HG03025 (cell line): ENCODE data around the gene TSPO.

ENCODE experiments used
- ATAC-seq: cut with Tn5 transposase; IDR thresholded peaks from one replicate; pipeline ENCODE4 v1.9.1; 2021; ENCODE audit warnings: mild to moderate bottlenecking, moderate library complexity; ENCODE audit not compliant: unreplicated experiment, low FRiP score

Gene TSPO

GRCh38 chr22:43198126-43198525, 46.8 kb downstream of the TSPO start:
- no peak for ATAC-seq

DNA sequence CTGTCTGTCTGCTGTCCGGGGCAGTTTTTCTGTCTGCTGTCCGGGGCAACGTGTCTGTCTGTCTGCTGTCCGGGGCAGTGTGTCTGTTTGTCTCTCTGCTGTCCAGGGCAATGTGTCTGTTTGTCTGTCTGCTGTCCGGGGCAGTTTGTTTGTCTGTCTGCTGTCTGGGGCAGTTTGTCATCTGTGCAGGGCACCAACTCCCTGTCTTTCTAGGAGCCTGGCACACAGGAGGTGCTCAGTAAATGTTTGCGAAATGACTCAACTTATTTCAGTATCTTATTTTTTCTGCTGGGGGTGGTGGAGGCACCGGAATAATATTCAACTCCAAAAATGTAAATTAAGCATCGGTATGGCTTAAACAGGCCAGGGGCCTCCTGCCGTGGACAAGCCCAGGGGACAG, 47.6 kb downstream of the TSPO start:
- ATAC-seq: no peak

GRCh38 chr22:43199541-43199940, 48.2 kb downstream of the TSPO start:
- no peak for ATAC-seq

GRCh38 chr22:43200031-43200430, 48.7 kb downstream of the TSPO start:
- ATAC-seq: no peak

DNA sequence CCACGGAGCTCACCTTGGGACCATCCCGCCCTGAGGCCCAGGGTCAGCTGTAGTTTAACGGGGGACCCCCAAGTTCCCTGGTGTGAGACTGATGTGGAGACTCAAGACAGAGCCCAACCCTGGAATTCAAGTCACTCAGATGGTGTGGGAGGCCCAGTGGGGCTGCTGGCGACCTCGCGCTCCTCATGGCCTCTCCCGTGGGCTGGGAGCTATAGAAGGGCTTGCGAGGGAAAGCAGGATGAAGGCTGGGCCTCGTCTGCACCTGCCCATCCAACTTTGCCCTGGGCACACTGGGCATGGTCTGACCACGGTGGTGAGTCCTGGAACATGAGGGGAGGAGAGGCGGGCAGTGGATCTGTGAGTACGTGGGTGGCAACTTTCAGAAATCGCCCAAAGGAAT, 49.2 kb downstream of the TSPO start:
- ATAC-seq: no peak

DNA sequence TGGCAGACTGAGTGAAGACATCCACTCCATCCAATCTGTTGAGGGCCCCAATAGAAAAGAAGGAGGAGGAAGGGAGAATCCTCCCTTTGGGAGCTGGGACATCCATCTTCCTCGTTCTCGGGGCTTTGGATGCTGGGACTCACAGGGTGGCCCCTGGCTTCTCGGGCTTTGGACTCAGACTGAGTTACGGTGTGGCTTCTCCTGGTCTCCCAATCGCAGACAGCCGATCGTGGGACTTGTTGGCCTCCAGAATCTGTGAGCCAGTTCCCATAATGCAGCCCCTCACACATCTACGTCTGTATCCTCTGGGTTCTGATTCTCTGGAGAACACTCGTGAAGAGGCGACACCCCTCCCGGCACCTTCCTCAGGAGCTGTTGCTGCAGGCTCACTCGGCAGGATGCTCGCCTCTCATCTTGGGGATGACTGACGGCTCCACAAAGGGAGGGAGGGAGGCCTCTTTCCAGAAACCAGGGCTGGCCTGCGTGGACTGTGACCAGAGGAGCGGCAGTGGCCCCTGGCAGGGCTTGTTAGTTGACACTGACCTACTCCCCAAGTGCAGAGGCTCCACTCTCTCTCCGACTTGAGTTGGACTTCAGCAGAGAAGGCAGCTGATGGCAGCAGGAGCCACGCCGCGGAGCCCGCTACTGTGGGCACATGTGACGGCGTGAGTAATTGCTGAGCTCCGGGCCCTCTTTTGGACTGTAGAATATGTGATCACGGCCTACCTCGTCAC, 50.3 kb downstream of the TSPO start:
- no peak for ATAC-seq

GRCh38 chr22:43202326-43202725, 51.0 kb downstream of the TSPO start:
- no peak for ATAC-seq

DNA sequence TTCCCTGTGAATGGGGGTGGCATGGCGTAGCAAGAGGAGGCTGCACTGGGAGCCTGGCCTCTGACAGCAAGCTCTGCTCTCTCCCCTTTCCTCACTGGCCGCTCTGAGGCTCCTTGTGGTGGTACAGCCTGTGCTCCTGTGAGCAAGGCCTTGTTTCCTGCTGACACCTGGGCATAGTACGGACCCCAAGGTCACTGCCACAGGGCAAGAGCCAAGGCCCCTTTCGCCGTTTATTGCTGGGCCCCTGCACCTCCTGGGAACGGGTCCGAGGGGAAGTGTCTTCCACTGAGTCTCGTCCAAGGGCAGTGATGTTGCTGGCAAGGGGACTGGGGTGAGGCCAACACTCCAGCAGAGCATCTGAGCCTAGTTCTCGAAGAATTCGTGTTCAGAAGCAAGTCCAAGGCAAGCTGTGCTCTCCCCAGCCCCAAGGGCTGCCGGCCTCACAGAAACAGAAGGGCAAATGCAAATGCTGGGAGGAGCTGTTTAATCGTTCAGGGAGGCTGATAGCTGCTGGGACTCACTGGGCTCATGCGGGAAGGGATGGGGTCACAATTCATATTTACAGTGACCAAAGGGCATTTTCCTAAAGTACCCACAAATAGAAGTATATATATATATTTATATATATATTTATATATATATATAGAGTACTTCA, 51.5 kb downstream of the TSPO start:
- no peak for ATAC-seq

- ATAC-seq: no peak
Measured at GRCh38 chr22:43203471-43203981, 52.2 kb downstream of the TSPO start.

DNA sequence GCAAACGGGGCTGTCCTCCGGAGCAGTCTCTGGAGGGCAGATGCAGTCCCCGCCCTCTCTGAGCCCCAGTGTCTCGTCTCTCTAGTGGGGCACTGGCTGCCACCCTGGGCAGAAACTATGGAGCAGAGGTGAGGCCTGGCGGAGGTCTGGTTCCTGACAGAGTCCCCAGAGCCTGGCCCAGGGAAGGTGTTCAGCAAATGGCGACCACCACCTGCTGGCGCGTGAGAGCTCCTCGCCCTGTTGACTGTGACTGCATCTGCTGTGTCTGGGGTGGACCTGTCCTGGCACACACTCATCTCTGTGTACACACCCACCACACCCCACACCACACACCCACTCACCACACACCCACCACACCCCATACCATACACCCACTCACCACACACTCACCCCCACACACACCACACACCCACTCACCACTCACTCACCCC, 53.9 kb downstream of the TSPO start:
- ATAC-seq: no peak

- ATAC-seq: no peak
Measured at GRCh38 chr22:43205748-43206508, 54.6 kb downstream of the TSPO start.

- ATAC-seq: no peak
Measured at GRCh38 chr22:43206509-43207161, 55.3 kb downstream of the TSPO start.

DNA sequence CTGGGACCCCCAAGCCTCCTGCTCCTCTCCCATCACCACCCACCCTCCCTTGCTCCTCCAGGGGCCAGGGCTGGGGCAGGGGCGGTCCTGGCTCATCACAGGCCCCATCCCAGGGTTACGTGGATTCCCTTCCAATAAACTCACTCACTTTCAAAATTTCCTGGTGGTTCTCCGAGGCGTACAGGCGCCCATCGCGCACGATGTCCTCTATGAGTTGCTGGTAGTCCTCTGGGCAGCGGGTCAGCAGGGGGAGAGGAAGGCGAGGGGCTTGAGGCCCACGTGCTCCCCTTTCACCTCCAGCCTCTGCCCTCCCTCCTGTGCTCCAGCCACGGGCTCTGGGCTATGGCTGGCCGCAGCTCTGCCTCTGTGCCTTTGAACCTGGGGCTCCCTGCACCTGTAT, 56.0 kb downstream of the TSPO start:
- ATAC-seq: no peak

- no peak for ATAC-seq
Measured at GRCh38 chr22:43207849-43208702, 56.7 kb downstream of the TSPO start.

DNA sequence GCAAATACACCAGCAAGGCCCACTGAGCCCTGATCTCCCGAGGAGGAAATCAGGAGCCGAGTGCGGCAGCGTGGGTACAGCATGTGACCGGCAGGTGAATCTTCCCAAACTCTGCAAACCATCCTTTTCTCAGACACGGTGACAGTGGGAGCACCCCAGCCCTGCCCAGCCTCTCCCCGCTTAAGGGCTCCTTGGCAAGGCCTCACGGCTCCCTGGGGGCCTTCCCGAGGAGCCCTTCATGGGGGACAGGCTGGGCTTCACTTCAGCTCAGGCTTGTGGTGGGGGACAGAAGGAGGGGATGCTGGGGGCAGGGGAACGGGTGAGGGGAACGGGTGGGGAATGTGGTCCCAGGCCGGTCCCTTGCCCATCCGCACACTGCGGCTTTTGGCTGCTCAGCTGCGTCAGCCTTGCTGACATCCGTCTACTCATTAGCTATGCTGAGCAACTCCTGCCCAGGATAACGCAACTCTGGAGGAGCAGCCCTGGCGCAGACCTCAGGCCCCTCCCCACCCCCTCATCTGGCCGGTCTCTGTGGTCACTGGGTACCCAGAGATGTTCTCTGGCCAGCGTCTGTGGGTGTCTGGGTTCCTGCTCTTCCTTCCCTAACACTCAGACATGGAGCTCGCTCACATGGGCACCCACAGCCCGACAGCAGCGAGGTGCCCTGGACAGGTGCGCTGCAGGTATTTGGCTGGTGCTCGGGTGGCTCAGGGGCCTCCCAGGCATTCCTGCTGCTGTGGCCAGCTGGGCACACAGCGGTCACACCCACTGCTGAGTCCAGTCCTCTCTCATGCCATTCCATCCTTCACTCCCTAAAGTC, 57.6 kb downstream of the TSPO start:
- no peak for ATAC-seq

- ATAC-seq: no peak
Measured at GRCh38 chr22:43209523-43209890, 58.1 kb downstream of the TSPO start.

GRCh38 chr22:43209971-43210370, 58.6 kb downstream of the TSPO start:
- no peak for ATAC-seq

DNA sequence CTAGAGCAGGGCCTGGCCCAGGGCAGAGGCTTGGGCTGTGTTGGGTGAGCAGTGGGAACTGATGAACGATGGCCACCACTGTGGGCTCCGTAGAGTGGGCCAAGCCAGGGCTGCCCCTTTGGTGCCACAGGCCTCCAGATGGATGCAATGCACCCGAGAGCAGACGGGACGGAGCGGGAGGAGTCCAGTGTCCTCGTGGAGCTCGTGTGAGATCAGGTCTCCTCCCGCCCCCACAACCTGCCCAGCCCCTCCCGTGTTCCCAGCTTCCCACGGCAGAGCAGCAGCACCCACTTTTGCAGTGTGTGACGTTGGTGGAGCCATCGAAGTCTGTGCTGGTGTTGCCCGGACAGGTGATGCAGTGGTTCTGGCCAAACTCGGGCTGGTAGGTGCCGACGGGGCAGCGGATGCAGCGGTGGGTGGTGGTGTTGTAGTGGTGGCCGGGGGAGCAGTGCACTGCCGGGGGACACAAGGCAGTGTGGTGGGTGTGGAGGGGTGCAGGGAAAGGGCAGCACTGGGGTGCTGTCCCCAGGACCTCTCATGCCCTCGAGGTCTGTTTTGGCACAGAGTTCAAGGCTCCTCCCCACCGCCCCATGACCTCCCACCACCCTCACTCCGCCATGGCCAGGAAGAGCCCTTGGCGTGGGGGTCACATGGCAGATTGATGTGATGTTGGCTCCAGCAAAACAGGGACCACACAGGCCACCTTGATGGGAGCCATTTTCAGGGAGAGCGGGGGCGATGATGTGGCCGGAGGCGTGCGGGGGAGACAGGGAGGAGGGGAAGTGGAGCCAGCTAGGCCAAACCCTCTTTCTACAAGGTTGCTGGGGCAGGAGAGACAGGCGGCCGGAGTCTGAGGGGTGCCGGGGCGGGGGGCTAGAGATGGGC, 59.5 kb downstream of the TSPO start:
- no peak for ATAC-seq
